Cardiac fibroblast (primary cell): ENCODE measurements around the gene FKBP2.

Source experiments
- DNase-seq, 2 donors: peaks; one replicate each; pipeline versions ENCODE4 v3.0.0 to v3.0.0-alpha.2; 2010; ENCODE audit warnings: low read depth in 2 of 2
- H3K4me3 ChIP-seq, 2 donors: replicated peaks in 1 of 2; 1 replicate in 1 of 2; 2 replicates in 1 of 2; pipeline ENCODE4 v1.5.1; 2011; ENCODE audit warnings: low read depth in 2 of 2, low read length in 2 of 2, mild to moderate bottlenecking in 2 of 2, moderate library complexity in 1 of 2
- CTCF ChIP-seq: IDR thresholded peaks from one replicate; pipeline ENCODE4 v1.5.1; 2011; ENCODE audit warnings: low read depth, mild to moderate bottlenecking, low read length, inconsistent platforms

The FKBP2 gene

GRCh38 chr11:64291752-64292459 is 51.0 kb downstream of the FKBP2 start:
- peak overlapping the region; percentile 11 to 14 for H3K4me3 ChIP-seq
- no peak for TF ChIP-seq CTCF
- no peak for DNase-seq

GRCh38 chr11:64292460-64293254 is 51.8 kb downstream of the FKBP2 start:
- TF ChIP-seq CTCF = no peak
- no peak for DNase-seq
- peak overlapping the region; percentile 11 to 14 for H3K4me3 ChIP-seq
